Measurements from ENCODE around the gene USP12. TPM values are rescaled to one million over a fixed set of nuclear protein-coding genes. Genes with fewer than 3 reads are reported as not detected.
"Not testable (repeated sequence)": the region's sequence is repeated elsewhere in the genome, so short reads cannot be mapped to it uniquely, and the experiment has no call there.

Gene USP12
- total RNA-seq, 4 donors from 2014 or later, result 3.9 to 31.7 (median 13.6) TPM

GRCh38 chr13:27151798-27152599, 19.6 kb downstream of the USP12 start:
- DNase-seq, result no peak
- intact Hi-C loops (cut with DNase I), result no loop called here
- Histone ChIP-seq H3K27ac (no peak overlapping the region), H3K36me3 (no peaks in the 10 kb centered on the region), H3K27me3 (no peaks in the 10 kb centered on the region), H3K9me3 (no peaks in the 10 kb centered on the region), H3K4me1 (peaks cover 0 to 33% (median 4%) of the 10 kb centered on the region in 3 donors), H3K4me3 (no peak overlapping the region)
- TF ChIP-seq POLR2A (IDR thresholded peaks at IDR 0.05) (no peak), CTCF (IDR thresholded peaks at IDR 0.05) (no peak)
- 52 to 61% methylated on average over 4 of the region's 4 CpGs for WGBS, 2 donors

- no peak overlapping the region for H3K4me3 ChIP-seq
- H3K9me3 ChIP-seq, result no peaks in the 10 kb centered on the region
- no peaks in the 10 kb centered on the region for H3K27me3 ChIP-seq
- peaks cover 0 to 44% (median 11%) of the 10 kb centered on the region in 3 donors for H3K4me1 ChIP-seq
- no peak for TF ChIP-seq POLR2A (IDR thresholded peaks at IDR 0.05)
- no peak for TF ChIP-seq CTCF (IDR thresholded peaks at IDR 0.05)
- H3K36me3 ChIP-seq, result no peaks in the 10 kb centered on the region
- no peak overlapping the region for H3K27ac ChIP-seq
- WGBS, 2 donors, result 89 to 92% methylated on average over 5 to 6 of the region's 6 CpGs
- intact Hi-C loops (cut with DNase I), result no loop called here
- DNase-seq, result no peak
Measured at GRCh38 chr13:27149702-27150101, 21.9 kb downstream of the USP12 start.

- TF ChIP-seq CTCF (IDR thresholded peaks at IDR 0.05), result no peak
- TF ChIP-seq POLR2A (IDR thresholded peaks at IDR 0.05), result no peak
- no peaks in the 10 kb centered on the region for H3K36me3 ChIP-seq
- H3K4me3 ChIP-seq, result no peak overlapping the region
- intact Hi-C loops (cut with DNase I), result no loop called here
- no peak for DNase-seq
- 80 to 91% methylated on average over 6 of the region's 6 CpGs for WGBS, 2 donors
- no peaks in the 10 kb centered on the region for H3K9me3 ChIP-seq
- H3K4me1 ChIP-seq, result peaks cover 0 to 42% (median 11%) of the 10 kb centered on the region in 3 donors
- H3K27me3 ChIP-seq, result no peaks in the 10 kb centered on the region
- no peak overlapping the region for H3K27ac ChIP-seq
Measured at GRCh38 chr13:27148900-27149299, 22.7 kb downstream of the USP12 start.

- Histone ChIP-seq H3K27me3 (no peaks in the 10 kb centered on the region), H3K36me3 (no peaks in the 10 kb centered on the region), H3K4me3 (no peak overlapping the region), H3K27ac (no peak overlapping the region), H3K4me1 (peaks cover 0 to 40% (median 11%) of the 10 kb centered on the region in 3 donors), H3K9me3 (no peaks in the 10 kb centered on the region)
- no peak for TF ChIP-seq POLR2A (IDR thresholded peaks at IDR 0.05)
- TF ChIP-seq CTCF (IDR thresholded peaks at IDR 0.05), result no peak
- intact Hi-C loops (cut with DNase I), result no loop called here
- WGBS, 2 donors, result 74 to 75% methylated on average over 8 of the region's 8 CpGs
- no peak for DNase-seq
Measured at GRCh38 chr13:27147530-27148170, 24.0 kb downstream of the USP12 start.

GRCh38 chr13:27141746-27142145, 29.9 kb downstream of the USP12 start:
- Histone ChIP-seq H3K27me3 (no peaks in the 10 kb centered on the region), H3K9me3 (peaks cover 0 to 4% (median 0%) of the 10 kb centered on the region in 3 donors), H3K27ac (no peak overlapping the region), H3K36me3 (no peaks in the 10 kb centered on the region), H3K4me1 (peaks cover 0 to 44% (median 20%) of the 10 kb centered on the region in 3 donors), H3K4me3 (no peak overlapping the region)
- TF ChIP-seq CTCF (IDR thresholded peaks at IDR 0.05) (no peak), POLR2A (IDR thresholded peaks at IDR 0.05) (no peak)
- no peak for DNase-seq
- 79 to 86% methylated on average over 5 of the region's 5 CpGs for WGBS, 2 donors
- intact Hi-C loops (cut with DNase I), result no loop called here

- H3K9me3 ChIP-seq; H3K4me3 ChIP-seq; intact Hi-C loops (cut with DNase I); H3K27ac ChIP-seq; H3K36me3 ChIP-seq; DNase-seq; H3K27me3 ChIP-seq: not testable (repeated sequence)
- peaks cover 0 to 39% (median 16%) of the 10 kb centered on the region in 3 donors for H3K4me1 ChIP-seq
- 93 to 94% methylated on average over 4 to 5 of the region's 5 CpGs for WGBS, 2 donors
Measured at GRCh38 chr13:27141159-27141558, 30.5 kb downstream of the USP12 start.

All from esophagus squamous epithelium (tissue), 5 donors.